Measurements from ENCODE around the gene TTLL5. TPM values are rescaled to one million over a fixed set of nuclear protein-coding genes. Genes with fewer than 3 reads are reported as not detected.

Gene TTLL5
- total and polyA plus RNA-seq, 2 of the 13 experiments (the other 11 are each of a cell fraction or from before 2014, with no cell fraction given) = 11.8 to 18.8 TPM

GRCh38 chr14:75917322-75917945 lies 256.4 kb downstream of the TTLL5 start (continued):
- TF ChIP-seq, protein P1, sequence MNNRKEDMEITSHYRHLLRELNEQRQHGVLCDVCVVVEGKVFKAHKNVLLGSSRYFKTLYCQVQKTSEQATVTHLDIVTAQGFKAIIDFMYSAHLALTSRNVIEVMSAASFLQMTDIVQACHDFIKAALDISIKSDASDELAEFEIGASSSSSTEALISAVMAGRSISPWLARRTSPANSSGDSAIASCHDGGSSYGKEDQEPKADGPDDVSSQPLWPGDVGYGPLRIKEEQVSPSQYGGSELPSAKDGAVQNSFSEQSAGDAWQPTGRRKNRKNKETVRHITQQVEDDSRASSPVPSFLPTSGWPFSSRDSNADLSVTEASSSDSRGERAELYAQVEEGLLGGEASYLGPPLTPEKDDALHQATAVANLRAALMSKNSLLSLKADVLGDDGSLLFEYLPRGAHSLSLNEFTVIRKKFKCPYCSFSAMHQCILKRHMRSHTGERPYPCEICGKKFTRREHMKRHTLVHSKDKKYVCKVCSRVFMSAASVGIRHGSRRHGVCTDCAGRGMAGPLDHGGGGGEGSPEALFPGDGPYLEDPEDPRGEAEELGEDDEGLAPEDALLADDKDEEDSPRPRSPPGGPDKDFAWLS (CRISPR knock-in tag; IDR thresholded peaks at IDR 0.05; ENCODE audit: borderline replicate concordance) = no peak
- TF ChIP-seq TGIF2 (CRISPR knock-in tag; IDR thresholded peaks at IDR 0.05) (no peak), ZNF160 (CRISPR knock-in tag; IDR thresholded peaks at IDR 0.05) (no peak), ZNF574 (CRISPR knock-in tag; IDR thresholded peaks at IDR 0.05) (no peak), ZNF232 (CRISPR knock-in tag; IDR thresholded peaks at IDR 0.05; ENCODE audit: borderline replicate concordance) (no peak), ZNF24 (IDR thresholded peaks at IDR 0.05) (no peak), ZNF839 (CRISPR knock-in tag; IDR thresholded peaks at IDR 0.05; ENCODE audit: borderline replicate concordance) (no peak)
- TF ChIP-seq, protein P2, sequence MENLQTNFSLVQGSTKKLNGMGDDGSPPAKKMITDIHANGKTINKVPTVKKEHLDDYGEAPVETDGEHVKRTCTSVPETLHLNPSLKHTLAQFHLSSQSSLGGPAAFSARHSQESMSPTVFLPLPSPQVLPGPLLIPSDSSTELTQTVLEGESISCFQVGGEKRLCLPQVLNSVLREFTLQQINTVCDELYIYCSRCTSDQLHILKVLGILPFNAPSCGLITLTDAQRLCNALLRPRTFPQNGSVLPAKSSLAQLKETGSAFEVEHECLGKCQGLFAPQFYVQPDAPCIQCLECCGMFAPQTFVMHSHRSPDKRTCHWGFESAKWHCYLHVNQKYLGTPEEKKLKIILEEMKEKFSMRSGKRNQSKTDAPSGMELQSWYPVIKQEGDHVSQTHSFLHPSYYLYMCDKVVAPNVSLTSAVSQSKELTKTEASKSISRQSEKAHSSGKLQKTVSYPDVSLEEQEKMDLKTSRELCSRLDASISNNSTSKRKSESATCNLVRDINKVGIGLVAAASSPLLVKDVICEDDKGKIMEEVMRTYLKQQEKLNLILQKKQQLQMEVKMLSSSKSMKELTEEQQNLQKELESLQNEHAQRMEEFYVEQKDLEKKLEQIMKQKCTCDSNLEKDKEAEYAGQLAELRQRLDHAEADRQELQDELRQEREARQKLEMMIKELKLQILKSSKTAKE (CRISPR knock-in tag; IDR thresholded peaks at IDR 0.05; ENCODE audit: borderline replicate concordance) = no peak
- TF ChIP-seq, protein P3, sequence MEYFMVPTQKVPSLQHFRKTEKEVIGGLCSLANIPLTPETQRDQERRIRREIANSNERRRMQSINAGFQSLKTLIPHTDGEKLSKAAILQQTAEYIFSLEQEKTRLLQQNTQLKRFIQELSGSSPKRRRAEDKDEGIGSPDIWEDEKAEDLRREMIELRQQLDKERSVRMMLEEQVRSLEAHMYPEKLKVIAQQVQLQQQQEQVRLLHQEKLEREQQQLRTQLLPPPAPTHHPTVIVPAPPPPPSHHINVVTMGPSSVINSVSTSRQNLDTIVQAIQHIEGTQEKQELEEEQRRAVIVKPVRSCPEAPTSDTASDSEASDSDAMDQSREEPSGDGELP (IDR thresholded peaks at IDR 0.05; ENCODE audit: borderline replicate concordance, low read depth) = no peak
